HG03521 (cell line): ENCODE results near the gene HBP1.
"Not testable (repeated sequence)": the region's sequence is repeated elsewhere in the genome, so short reads cannot be mapped to it uniquely, and the experiment has no call there.

Experiments
- ATAC-seq: cut with Tn5 transposase; IDR thresholded peaks from one replicate; pipeline ENCODE4 v1.9.1; 2021; ENCODE audit warnings: mild to moderate bottlenecking, moderate library complexity; ENCODE audit not compliant: unreplicated experiment

The HBP1 gene

DNA sequence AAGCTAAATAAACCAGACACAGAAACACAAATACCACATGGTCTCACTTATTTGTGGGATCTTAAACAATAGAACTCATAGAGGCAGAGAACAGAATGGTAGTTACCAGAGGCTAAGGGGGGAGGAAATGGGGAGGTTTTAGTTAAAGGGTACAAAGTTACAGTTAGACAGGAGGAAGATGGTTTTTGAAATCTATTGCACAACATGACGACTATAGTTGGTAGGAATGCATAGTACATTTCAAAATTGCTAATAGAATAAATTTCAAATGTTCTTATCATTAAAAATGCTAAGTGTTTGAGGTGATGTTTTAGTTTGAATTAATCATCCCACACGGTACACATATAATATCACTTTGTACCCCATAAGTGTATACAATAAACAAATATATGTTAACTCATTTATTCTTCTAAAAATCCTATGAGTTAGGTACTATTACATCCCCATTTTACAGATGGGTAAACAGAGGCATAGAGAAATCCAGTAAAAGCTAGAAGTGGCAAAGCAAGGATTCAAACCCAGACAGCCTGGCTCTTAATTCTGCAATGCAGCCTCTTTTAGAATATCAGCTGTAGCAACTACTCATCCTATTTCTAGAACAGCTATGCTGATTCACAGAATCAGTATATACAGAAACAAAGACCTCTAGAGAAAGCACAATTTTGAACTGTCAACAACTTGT, 50.9 kb downstream of the HBP1 start:
- no peak for ATAC-seq

DNA sequence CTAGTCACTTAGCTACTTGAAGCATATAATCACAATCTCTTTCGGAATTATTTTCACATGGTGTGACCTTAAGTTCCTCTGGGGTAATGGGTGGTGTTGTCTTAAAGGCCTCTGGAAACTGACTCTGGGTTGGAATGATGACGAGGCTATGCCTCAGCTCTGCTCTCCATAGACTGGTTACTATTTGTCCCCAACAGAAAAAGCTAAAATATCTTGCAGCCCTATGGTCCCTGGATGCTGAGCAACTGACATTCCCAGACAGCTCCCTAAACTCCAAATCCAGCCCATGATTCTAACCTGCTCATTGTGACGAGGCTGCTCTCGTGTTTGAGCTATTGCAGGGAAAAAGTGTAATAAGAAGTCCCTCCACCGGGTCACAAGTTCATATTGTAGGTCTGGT, 51.6 kb downstream of the HBP1 start:
- no peak for ATAC-seq

DNA sequence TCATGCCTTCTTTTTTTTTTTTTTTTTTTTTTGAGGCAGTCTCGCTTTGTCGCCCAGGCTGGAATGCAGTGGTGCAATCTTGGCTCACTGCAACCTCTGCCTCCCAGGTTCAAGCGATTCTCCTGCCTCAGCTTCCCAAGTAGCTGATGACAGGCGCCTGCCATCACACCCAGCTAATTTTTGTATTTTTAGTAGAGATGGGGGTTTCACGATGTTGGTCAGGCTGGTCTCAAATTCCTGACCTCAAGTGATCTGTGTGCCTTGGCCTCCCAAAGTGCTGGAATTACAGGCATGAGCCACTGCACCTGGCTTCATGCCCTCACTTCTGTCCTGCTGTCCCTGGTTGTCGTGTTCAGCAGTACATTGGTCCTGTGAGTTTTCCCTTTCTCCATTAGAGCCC, 52.0 kb downstream of the HBP1 start:
- not testable (repeated sequence) for ATAC-seq

DNA sequence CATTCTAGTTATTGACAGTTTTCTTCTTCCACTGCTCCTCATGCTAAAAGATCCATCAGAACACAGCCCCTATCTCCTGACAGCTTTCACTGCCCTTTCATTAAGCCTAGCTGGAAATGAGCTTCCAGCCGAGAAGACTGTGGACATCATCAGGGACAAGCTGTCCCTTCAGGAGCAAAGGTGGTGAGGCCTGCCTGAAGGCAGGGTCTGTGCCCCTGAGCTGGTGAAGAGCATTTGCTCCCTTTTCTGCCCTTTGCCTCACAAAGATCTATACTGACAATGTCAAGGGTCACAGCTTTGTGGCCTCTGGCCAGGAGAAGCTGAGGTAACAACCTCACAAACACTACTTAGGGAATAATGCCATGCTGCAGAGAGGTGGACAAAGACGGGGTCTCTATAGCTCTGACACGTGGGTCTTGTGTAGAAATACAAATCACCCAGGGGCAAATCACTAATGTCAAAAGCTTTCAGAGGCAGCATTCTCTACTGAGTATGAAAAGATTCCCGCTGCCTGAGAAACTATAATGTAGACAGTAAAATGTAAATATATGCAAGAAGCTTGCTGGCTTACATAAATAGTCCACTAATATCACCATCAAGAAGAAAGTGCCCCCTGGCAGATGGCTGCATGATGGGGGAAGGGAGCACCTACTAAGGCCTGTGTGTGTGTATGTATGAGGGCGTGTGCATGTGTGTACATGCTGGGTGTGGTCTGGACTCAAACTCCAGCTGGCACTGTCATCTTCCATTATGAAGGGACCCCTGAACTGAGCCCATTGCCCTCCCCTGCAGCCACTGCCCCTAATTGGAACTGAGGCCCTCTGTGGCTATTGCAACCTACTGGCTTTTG, 55.8 kb downstream of the HBP1 start:
- ATAC-seq: no peak

DNA sequence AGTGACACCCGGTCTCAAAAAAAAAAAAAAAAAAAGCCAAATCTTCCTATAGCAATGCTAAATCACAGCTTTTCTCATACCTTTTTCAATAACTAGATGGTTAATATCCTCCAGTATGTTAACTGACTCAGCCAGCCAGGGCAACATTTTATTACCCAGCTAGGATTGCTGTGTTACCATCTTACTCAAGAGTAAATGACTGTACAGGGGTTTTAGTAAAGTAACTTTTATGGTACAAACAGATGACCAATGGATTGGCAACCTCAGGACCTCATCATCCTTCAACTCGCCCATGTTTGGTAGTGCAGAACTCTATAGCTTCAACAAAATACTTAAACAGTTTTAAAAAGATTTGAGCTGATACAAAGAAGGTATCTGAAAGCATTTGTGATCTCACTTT, 59.5 kb downstream of the HBP1 start:
- ATAC-seq: no peak

DNA sequence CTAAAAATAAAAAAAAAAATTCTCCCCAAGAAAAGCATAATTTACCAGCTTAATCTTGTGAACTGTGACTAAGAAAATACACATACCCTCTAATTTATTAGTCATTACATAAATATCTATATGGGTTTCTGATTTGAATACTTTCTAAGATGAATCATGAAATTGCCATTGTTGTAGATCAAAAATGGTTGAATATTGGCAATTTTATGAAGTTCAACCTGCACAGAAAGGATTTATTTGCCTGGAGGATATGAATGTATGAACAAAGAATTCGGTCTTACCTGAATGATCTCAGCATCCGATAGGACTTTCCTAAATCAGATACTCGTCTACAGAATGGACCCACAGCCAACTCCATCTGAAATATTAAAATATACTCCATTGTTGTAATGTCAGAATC, 61.5 kb downstream of the HBP1 start:
- no peak for ATAC-seq

DNA sequence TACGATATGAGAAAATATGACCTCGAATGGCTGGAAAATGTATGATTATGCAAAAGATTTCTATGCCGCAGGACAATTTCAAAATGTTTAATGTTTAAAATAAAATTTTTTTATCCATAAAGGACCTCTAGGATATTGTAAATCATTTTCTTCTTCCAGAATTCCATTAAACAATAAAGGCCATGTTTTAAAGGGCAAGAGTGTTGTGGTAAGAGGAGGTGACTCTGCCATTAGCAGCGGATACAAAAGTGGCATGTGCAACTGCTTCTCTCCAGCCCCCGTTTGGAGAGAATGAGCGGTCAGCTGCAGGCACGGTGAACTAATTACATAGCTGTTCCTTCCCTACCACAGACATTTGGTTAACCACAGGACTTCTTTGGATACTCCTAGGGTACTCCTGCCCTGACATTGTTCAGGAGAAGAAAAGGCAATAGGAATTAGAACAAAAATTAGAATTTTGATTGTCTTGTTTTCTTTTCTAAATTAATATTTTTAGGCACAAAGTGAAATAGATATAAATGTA, 63.8 kb downstream of the HBP1 start:
- ATAC-seq: no peak

DNA sequence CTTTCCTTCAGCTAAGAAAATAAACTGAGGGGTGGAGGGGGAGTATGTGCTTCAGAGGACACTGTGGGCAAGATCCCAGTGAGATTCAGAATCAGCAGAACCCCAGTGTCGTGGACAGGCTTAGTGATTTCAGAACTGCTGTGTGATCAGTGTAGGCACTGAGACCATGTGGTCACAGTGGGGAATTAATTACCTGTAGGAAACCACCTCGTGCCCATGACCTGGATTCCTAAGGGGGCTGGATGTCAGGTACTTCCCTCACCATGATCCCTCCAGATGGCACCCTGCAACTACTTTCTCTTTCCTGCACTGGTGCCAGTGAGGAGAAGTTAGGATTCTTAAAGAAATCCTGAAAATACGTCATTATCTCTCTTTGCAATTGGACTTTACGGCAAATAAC, 64.4 kb downstream of the HBP1 start:
- no peak for ATAC-seq

DNA sequence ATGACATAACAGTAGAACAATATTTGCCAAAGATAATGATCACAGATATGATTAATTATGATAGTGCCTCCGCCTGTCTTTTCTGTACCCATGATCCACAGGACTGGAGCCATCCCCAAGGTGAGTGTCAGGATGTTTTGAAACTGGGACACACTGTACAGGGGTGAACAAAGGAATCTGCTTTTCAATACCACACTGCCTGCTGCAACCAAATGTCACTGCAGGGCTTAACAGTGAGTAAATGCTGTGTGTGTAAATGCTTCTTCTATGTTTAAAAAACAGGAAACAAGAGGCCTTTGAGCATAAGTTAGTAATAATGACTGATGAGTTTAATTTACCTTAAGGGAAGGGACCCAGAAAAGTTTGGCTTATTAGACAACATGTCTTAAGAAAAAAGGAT, 65.2 kb downstream of the HBP1 start:
- ATAC-seq: no peak

DNA sequence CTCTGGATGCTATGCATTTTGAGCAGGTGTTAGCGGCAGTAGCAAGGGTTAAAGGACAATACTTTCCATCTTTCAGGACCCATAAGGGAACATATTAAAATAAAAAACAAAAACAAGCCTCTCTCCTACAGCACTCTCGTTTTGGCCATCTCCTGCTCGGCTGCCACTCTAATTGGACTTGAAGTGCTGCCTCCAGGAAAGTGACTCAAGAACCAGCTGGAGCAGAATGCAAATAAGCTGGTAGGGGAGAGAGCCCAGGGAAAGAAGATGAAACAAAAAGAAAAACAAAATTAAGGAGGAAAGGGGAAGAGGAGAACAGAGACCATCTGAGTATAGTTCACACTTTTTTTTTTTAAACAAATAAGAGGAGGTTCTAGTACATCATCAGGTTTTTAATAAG, 65.6 kb downstream of the HBP1 start:
- no peak for ATAC-seq

DNA sequence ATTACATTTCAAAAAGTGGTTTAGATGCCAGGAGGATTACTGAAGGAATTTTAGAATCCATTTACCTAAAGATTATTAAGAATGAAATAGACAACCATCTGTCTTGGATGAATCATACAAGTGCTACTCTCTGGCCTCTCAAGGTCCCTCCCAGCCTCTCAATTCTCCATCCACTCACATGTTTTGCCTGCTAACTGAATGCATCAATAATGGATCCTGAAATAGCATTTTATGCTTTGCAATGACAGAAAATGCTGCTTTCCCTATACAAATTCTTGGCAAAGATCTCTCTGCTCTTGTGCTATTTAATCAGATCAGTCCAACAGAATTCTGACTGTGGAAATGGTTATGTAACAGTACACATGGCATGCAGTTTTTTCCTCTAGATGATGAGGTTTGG, 68.1 kb downstream of the HBP1 start:
- no peak for ATAC-seq

DNA sequence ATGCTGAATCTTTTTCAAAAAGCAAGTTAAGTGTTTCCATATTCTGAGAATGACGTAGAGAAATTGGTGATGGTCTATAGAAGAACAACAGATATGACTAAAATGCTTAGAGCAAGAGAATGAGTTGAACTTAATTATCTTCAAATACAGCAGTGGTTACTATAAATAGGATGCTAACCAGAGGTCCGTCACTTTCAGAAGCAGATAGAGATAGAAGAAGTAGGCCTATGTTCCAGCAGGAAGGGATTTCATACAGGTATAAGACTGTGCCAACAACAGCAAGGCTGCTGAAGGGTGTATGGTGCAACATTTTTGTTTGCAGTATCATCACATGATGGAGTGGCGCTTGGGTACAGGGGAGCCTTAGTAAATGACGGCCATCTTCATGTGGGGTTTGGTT, 68.6 kb downstream of the HBP1 start:
- no peak for ATAC-seq

DNA sequence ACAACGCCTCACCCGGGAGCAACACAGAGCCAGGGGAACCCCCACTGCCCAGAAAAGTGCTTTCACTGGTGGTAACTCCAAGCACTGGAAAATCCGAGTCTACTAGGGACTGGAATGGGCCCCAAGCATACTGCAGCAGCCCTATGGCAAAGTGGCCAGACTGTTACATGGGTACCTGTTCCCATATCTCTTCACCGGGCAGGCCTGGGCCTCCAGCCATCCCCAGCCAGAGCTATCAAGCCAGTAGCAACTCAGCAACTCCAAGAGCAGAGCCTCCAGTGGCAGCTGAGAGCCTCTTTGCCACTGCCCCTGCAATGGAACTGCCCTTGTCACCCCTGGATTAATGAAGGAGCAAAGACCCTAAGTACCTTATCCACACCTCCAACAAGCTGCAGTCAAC, 73.5 kb downstream of the HBP1 start:
- ATAC-seq: no peak

DNA sequence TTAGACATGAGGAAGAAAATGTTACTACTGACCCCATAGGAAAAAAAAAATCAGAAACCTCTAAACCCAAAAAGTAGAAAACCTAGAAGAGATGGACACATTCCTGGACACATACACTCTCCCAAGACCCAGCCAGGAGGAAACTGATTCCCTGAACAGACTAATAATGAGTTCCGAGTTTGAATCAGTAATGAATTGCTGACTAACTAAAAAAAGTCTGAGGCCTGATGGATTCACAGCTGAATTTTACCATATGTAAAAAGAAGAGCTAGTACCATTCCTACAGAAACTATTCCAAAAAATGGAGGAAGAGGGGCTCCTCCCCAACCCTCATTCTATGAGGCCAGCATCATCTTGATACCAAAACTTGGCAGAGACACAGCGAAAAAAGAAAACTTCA, 75.8 kb downstream of the HBP1 start:
- no peak for ATAC-seq

DNA sequence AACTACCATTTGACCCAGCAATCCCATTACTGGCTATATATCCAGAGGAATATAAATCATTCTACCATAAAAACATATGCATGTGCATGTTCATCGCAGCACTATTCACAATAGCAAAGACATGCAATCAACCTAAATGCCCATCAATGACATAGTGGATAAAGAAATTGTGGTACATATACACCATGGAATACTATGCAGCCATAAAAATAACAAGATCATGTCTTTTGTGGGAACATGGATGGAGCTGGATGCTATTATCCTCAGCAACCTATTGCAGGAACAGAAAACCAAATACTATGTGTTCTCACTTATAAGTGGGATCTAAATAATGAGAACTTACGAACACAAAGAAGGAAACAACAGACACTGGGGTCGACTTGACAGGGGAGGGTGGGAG, 78.0 kb downstream of the HBP1 start:
- not testable (repeated sequence) for ATAC-seq

DNA sequence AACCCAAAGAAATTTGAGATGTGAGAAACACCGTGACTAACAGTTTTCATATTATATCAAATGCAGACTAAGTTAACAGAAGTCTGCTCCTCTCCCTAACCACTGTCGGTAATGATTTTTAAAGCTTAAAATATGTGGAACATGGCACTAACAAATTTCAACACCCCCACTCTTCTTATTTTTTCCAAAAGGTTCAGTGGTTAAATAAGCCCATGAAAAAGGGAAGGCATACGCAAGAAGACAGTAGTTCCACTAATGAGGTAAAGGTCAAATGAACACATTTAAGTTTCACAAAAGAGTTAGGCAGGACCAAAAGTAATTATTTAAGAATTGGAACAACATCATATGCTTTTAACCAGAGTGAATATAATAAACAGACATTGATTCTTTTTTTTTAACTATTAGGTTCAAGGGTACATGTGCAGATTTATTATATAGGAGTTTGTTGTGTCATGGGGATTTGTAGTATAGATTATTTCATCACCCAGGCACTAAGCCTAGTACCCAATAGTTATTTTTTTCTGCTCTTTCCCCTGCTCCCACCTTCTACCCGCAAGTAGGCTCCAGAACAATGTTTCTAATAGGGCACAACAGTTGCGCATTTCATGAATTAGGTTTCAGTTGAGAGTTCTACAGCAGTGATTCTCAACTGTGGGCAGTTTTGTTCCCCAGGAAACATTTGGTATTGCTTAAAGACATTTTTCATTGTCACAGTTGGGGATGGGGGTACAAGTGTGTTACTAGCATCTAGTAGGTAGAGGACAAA, 79.9 kb downstream of the HBP1 start:
- ATAC-seq: no peak

DNA sequence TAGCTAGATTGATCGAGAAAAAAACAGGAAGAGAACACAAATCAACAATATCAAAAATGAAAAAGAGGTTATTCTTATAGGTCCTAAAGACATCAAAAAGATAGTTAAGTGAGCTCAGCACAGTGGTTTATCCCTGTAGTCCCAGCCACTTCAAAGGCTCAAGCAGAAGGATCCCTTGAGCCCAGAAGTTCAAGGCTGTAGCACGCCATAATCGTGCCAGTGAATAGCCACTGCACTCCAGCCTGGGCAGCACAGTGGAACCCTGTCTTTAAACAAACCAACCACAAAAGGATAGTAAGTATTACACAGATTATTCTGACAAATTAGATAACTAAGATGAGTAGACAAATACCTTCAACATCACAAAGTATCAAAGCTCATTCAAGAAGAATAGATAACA, 83.2 kb downstream of the HBP1 start:
- ATAC-seq: no peak
